Measurements from ENCODE around the gene ADM. TPM values are rescaled to one million over a fixed set of nuclear protein-coding genes. Genes with fewer than 3 reads are reported as not detected.
A peak's percentile ranks its signal among the peaks of the same experiment; 100 is the strongest.
"Not testable (repeated sequence)": the region's sequence is repeated elsewhere in the genome, so short reads cannot be mapped to it uniquely, and the experiment has no call there.

ADM gene
- 10 to 100 TPM in 1 of 2 donors, 1 to 10 TPM in 1; 2.3 to 13.0 TPM for total RNA-seq

- DNase-seq (ENCODE audit: low spot score), result no peak
- Mint-ChIP-seq H3K4me3 (peak within 1 kb of the TSS; percentile 98), H3K27ac (peak within 1 kb of the TSS in 1 of 2 donors; percentile 49), H3K9me3 (no peaks in the 10 kb centered on the region), H3K36me3 (no peaks in the 10 kb centered on the region), H3K4me1 (ENCODE audit: low read depth in 2 of 2) (peaks cover 38 to 44% of the 10 kb centered on the region in 2 donors), H3K27me3 (peaks cover 36 to 60% of the 10 kb centered on the region in 2 donors)
- peak in 1 of 2 donors; percentile 40 for ATAC-seq
Measured at GRCh38 chr11:10304495-10305261, at the start of gene ADM. ADM (plus strand) TSS chr11:10305073; CDS start chr11:10305701, 628 bp downstream.

DNA sequence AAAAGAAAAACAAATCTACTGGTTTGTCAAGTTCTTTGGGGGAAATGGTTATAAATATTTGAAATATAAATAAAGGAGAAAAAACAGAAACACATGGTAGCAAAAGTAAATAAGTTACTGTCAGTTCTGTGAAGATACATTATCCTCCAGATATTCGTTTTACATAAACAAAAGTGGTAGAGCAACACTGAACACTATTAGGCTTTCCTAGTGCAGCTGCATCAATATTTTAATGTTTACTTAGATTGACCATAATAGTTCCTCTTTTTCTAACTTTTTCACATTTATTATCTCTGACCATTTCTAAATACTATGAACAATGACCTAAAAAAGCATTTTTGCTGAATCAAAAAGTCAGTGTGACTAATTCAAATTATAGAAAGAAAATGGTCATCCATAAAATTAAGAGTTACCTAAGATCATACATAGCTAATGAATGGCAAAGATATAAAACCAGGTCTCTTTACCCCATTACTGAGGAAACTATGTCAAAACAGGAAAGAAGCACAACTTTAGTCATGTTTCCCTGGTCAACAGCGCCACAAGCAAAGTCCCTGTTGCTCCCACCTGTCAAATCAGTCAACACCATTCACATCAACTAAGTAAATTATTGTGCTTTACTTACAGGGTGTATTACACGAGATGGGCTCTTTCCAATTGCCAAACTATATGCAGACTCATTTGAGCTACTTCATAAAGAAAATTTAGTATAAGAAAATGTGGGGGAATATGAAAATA is 49.3 kb upstream of the ADM start:
- H3K4me3 Mint-ChIP-seq, result no peak overlapping the region
- no peaks in the 10 kb centered on the region for H3K9me3 Mint-ChIP-seq
- ATAC-seq (no peak), DNase-seq (ENCODE audit: low spot score) (no peak)
- H3K27ac Mint-ChIP-seq, result no peak overlapping the region
- H3K27me3 Mint-ChIP-seq, result no peaks in the 10 kb centered on the region
- no peaks in the 10 kb centered on the region for H3K36me3 Mint-ChIP-seq
- H3K4me1 Mint-ChIP-seq (ENCODE audit: low read depth in 2 of 2), result peaks cover 0 to 3% of the 10 kb centered on the region in 2 donors

GRCh38 chr11:10257478-10257877 is 47.4 kb upstream of the ADM start:
- no peaks in the 10 kb centered on the region for H3K36me3 Mint-ChIP-seq
- H3K4me3 Mint-ChIP-seq, result no peak overlapping the region
- no peak for DNase-seq (ENCODE audit: low spot score)
- no peaks in the 10 kb centered on the region for H3K9me3 Mint-ChIP-seq
- H3K27me3 Mint-ChIP-seq, result no peaks in the 10 kb centered on the region
- peaks cover 0 to 3% of the 10 kb centered on the region in 2 donors for H3K4me1 Mint-ChIP-seq (ENCODE audit: low read depth in 2 of 2)
- ATAC-seq, result no peak
- no peak overlapping the region for H3K27ac Mint-ChIP-seq

GRCh38 chr11:10261821-10262220 is 43.1 kb upstream of the ADM start:
- ATAC-seq, result no peak
- no peak for DNase-seq (ENCODE audit: low spot score)
- H3K4me3 Mint-ChIP-seq, result no peak overlapping the region
- H3K9me3 Mint-ChIP-seq, result no peaks in the 10 kb centered on the region
- H3K36me3 Mint-ChIP-seq, result no peaks in the 10 kb centered on the region
- peaks cover 0 to 3% of the 10 kb centered on the region in 2 donors for H3K4me1 Mint-ChIP-seq (ENCODE audit: low read depth in 2 of 2)
- H3K27ac Mint-ChIP-seq, result no peak overlapping the region
- H3K27me3 Mint-ChIP-seq, result no peaks in the 10 kb centered on the region

DNA sequence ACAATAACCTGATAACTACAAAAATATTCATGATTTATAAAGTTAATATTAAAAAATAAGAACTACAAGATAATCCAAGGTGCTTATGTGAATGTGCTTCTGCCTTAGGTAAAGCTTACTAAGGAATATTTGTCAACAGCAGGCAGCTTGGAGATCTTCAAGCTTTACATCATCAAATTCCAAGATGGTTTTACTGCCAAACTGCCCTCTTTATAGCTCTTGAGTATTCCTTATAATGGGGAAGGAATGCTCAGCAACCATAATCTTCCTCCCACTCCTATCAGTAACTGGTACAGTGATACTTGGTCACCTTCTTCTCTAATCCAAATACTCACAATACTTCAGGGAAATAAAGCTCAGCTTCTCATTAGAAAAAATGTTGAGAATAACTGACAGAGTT is 40.9 kb upstream of the ADM start:
- Mint-ChIP-seq H3K27ac (no peak overlapping the region), H3K4me3 (no peak overlapping the region), H3K9me3 (no peaks in the 10 kb centered on the region), H3K27me3 (no peaks in the 10 kb centered on the region), H3K4me1 (ENCODE audit: low read depth in 2 of 2) (peaks cover 0 to 3% of the 10 kb centered on the region in 2 donors), H3K36me3 (no peaks in the 10 kb centered on the region)
- no peak for DNase-seq (ENCODE audit: low spot score)
- no peak for ATAC-seq

- H3K4me3 Mint-ChIP-seq; H3K4me1 Mint-ChIP-seq (ENCODE audit: low read depth in 2 of 2); H3K9me3 Mint-ChIP-seq; H3K27me3 Mint-ChIP-seq; DNase-seq (ENCODE audit: low spot score); H3K27ac Mint-ChIP-seq; ATAC-seq; H3K36me3 Mint-ChIP-seq: not testable (repeated sequence)
Measured at GRCh38 chr11:10264716-10265115, 40.2 kb upstream of the ADM start.

DNA sequence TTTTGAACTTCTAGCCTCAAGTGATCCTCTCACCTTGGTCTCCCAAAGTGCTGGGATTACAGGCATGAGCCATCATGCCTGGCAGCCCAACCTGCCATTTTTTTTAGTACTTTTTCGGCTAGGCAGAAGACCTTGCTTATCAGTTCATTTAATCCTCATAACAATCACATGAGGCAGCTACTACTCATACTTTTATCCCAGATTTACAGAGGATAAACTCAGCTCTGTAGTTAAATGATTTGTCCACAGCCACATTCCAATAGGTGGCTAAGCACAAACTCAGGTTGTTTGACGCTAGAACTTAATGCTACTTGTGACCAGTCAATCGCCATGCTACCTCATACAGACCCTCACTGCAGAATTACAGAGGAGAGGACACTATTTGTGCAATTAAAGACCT is 38.9 kb upstream of the ADM start:
- Mint-ChIP-seq H3K27ac (no peak overlapping the region), H3K9me3 (no peaks in the 10 kb centered on the region), H3K27me3 (no peaks in the 10 kb centered on the region), H3K4me1 (ENCODE audit: low read depth in 2 of 2) (peaks cover 0 to 3% of the 10 kb centered on the region in 2 donors), H3K4me3 (no peak overlapping the region), H3K36me3 (no peaks in the 10 kb centered on the region)
- DNase-seq (ENCODE audit: low spot score) (no peak), ATAC-seq (no peak)

- DNase-seq (ENCODE audit: low spot score) (no peak), ATAC-seq (no peak)
Measured at GRCh38 chr11:10267821-10268220, 37.1 kb upstream of the ADM start.

GRCh38 chr11:10268746-10269488 is 36.0 kb upstream of the ADM start:
- DNase-seq (ENCODE audit: low spot score), result no peak
- no peaks in the 10 kb centered on the region for H3K9me3 Mint-ChIP-seq
- peaks cover 0 to 7% of the 10 kb centered on the region in 2 donors for H3K4me1 Mint-ChIP-seq (ENCODE audit: low read depth in 2 of 2)
- no peak for ATAC-seq
- no peak overlapping the region for H3K4me3 Mint-ChIP-seq
- no peaks in the 10 kb centered on the region for H3K27me3 Mint-ChIP-seq
- H3K36me3 Mint-ChIP-seq, result no peaks in the 10 kb centered on the region
- H3K27ac Mint-ChIP-seq, result no peak overlapping the region

More at GRCh38 chr11:10267821-10268220, 37.1 kb upstream of the ADM start:
- H3K4me3 Mint-ChIP-seq, result no peak overlapping the region
- H3K36me3 Mint-ChIP-seq, result no peaks in the 10 kb centered on the region
- no peaks in the 10 kb centered on the region for H3K27me3 Mint-ChIP-seq
- H3K4me1 Mint-ChIP-seq (ENCODE audit: low read depth in 2 of 2), result peaks cover 0 to 3% of the 10 kb centered on the region in 2 donors
- H3K9me3 Mint-ChIP-seq, result no peaks in the 10 kb centered on the region
- H3K27ac Mint-ChIP-seq, result no peak overlapping the region

DNA sequence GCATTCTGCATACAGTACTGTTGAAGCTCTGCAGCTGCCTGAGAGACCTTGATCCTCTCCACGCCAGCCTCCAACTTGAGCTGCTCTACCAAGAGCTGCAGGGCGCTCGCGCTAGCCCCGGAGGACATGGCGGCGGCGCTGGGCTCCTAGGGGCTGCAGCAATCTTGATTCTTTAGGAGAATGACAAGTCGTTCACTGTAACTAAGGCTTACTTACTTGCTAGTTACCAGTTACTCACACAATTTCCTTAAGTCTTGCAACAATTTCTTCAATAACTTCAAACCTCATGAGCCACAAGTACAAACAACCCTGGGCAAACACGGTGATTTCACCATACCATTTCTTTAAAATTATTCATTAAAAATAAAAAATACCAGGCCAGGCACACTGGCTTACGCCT is 32.7 kb upstream of the ADM start:
- peaks cover 0 to 11% of the 10 kb centered on the region in 2 donors for H3K4me1 Mint-ChIP-seq (ENCODE audit: low read depth in 2 of 2)
- H3K27me3 Mint-ChIP-seq, result no peaks in the 10 kb centered on the region
- no peak for DNase-seq (ENCODE audit: low spot score)
- H3K27ac Mint-ChIP-seq, result no peak overlapping the region
- peak; percentile 44 to 70 for ATAC-seq
- H3K36me3 Mint-ChIP-seq, result no peaks in the 10 kb centered on the region
- no peak overlapping the region for H3K4me3 Mint-ChIP-seq
- H3K9me3 Mint-ChIP-seq, result no peaks in the 10 kb centered on the region

DNA sequence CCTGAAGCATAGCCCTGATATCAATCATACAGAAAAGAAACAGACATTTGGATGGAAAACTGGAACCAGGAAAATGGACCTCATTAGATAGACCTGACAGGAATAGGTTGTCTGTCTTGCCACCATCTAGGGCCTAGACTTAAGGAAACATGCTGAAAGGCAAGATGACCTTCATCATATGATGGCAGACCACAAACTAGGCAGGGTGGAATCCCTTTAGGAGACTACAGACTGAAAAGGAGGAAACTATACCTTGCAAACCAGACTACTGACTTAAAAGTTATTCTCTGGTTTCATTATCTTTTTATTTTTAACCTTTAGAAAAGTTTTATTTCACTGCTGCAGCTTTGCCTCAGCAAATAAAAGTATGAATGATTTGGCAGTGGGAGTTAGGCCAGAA is 31.1 kb upstream of the ADM start:
- peaks cover 0 to 11% of the 10 kb centered on the region in 2 donors for H3K4me1 Mint-ChIP-seq (ENCODE audit: low read depth in 2 of 2)
- ATAC-seq (no peak), DNase-seq (ENCODE audit: low spot score) (no peak)
- no peaks in the 10 kb centered on the region for H3K36me3 Mint-ChIP-seq
- H3K4me3 Mint-ChIP-seq, result no peak overlapping the region
- H3K27ac Mint-ChIP-seq, result no peak overlapping the region
- no peaks in the 10 kb centered on the region for H3K9me3 Mint-ChIP-seq
- H3K27me3 Mint-ChIP-seq, result no peaks in the 10 kb centered on the region

GRCh38 chr11:10274726-10275125 is 30.1 kb upstream of the ADM start:
- Mint-ChIP-seq H3K4me1 (ENCODE audit: low read depth in 2 of 2) (peaks cover 0 to 11% of the 10 kb centered on the region in 2 donors), H3K27ac (no peak overlapping the region), H3K36me3 (no peaks in the 10 kb centered on the region), H3K9me3 (no peaks in the 10 kb centered on the region), H3K4me3 (no peak overlapping the region), H3K27me3 (no peaks in the 10 kb centered on the region)
- DNase-seq (ENCODE audit: low spot score), result no peak
- ATAC-seq, result no peak

DNA sequence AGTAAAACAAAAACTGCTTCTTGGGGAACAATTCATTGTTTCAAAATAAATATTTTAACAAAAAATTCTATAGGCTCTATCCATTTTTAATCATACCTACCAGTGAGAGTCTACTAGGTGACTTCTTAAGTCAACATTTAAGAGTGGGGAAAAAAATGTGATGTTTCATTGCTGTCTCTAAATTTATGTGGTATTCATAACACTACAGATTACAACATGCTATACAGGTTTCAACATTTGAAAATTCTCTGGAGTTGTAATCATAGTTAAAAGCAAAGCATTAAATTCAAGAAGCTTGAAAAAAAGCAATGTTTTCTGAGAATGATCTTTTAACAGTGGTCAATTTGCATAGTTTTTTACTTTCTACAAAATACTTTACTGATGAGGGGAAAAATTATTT is 29.2 kb upstream of the ADM start:
- Mint-ChIP-seq H3K4me3 (no peak overlapping the region), H3K27me3 (no peaks in the 10 kb centered on the region), H3K36me3 (no peaks in the 10 kb centered on the region), H3K4me1 (ENCODE audit: low read depth in 2 of 2) (peaks cover 0 to 11% of the 10 kb centered on the region in 2 donors), H3K27ac (no peak overlapping the region), H3K9me3 (no peaks in the 10 kb centered on the region)
- DNase-seq (ENCODE audit: low spot score), result no peak
- no peak for ATAC-seq

DNA sequence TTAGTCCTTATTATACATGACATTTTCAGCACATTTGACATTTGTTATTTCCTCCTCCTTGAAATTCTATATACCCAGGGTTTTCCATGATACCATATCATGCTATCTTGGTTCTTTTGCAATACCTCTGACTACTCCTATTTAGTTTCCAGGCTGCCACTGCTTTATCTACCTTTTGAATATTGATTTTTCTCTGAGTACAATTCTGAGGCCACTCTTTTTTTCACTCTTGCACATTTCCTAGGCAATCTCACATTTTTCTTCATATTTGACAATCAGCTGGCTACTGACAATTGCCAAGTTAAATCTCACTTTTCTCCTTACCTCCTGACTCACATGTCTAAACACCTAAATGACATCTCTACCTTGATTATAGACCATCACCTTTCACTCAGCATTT is 22.8 kb upstream of the ADM start:
- peaks cover 0 to 4% of the 10 kb centered on the region in 2 donors for H3K27me3 Mint-ChIP-seq
- ATAC-seq, result no peak
- H3K9me3 Mint-ChIP-seq, result no peaks in the 10 kb centered on the region
- no peak overlapping the region for H3K4me3 Mint-ChIP-seq
- DNase-seq (ENCODE audit: low spot score), result no peak
- peaks cover 13 to 15% of the 10 kb centered on the region in 2 donors for H3K4me1 Mint-ChIP-seq (ENCODE audit: low read depth in 2 of 2)
- no peaks in the 10 kb centered on the region for H3K36me3 Mint-ChIP-seq
- no peak overlapping the region for H3K27ac Mint-ChIP-seq

Data from natural killer cell treated with Interleukin-12 subunit alpha and Interleukin-12 subunit beta and Interleukin-15 and Interleukin-18, amount 100 ng/mL, for 72 hours (primary cell).